Fibroblast of mammary gland (primary cell): ENCODE data around the gene TSHZ2.

Source experiments
- DNase-seq: peaks from one replicate; pipeline ENCODE4 v3.0.0-alpha.2; 2010; ENCODE audit warnings: low read depth
- H3K4me3 ChIP-seq: 2 replicates; pipeline ENCODE4 v1.5.1; 2011; ENCODE audit warnings: low read depth, mild to moderate bottlenecking, low read length, moderate library complexity; ENCODE audit not compliant: control insufficient read depth
- CTCF ChIP-seq: conservative IDR thresholded peaks from 2 replicates; pipeline ENCODE4 v1.5.1; 2011; ENCODE audit warnings: low read depth, low read length, inconsistent platforms; ENCODE audit not compliant: control insufficient read depth, insufficient read depth

TSHZ2 gene

GRCh38 chr20:52994184-52994970 lies 22.2 kb downstream of the TSHZ2 start:
- no peak for DNase-seq
- H3K4me3 ChIP-seq: no peak overlapping the region
- no peak for TF ChIP-seq CTCF

GRCh38 chr20:52996130-52996529 lies 24.0 kb downstream of the TSHZ2 start:
- TF ChIP-seq CTCF: no peak
- DNase-seq: no peak
- no peak overlapping the region for H3K4me3 ChIP-seq

GRCh38 chr20:52996658-52997057 lies 24.5 kb downstream of the TSHZ2 start:
- no peak overlapping the region for H3K4me3 ChIP-seq
- no peak for DNase-seq
- no peak for TF ChIP-seq CTCF

- DNase-seq: no peak
- TF ChIP-seq CTCF: no peak
Measured at GRCh38 chr20:52998268-52998667, 26.1 kb downstream of the TSHZ2 start.

GRCh38 chr20:52999040-52999439 lies 26.9 kb downstream of the TSHZ2 start:
- DNase-seq: no peak
- no peak for TF ChIP-seq CTCF

More at GRCh38 chr20:52998268-52998667, 26.1 kb downstream of the TSHZ2 start:
- H3K4me3 ChIP-seq: no peak overlapping the region

GRCh38 chr20:53001498-53002301 lies 29.5 kb downstream of the TSHZ2 start:
- no peak for TF ChIP-seq CTCF
- DNase-seq: no peak
- no peak overlapping the region for H3K4me3 ChIP-seq

More at GRCh38 chr20:52999040-52999439, 26.9 kb downstream of the TSHZ2 start:
- no peak overlapping the region for H3K4me3 ChIP-seq
